ENCODE results near the gene DAB1. TPM values are rescaled to one million over a fixed set of nuclear protein-coding genes. Genes with fewer than 3 reads are reported as not detected.

The DAB1 gene
- total and polyA plus RNA-seq, 2 of the 8 experiments (the other 6 are each of a cell fraction or from before 2014, with no cell fraction given): 4.4 to 11.8 TPM

GRCh38 chr1:57407928-57408327 lies 15.9 kb downstream of the DAB1 start (continued):
- TF ChIP-seq, protein P1, sequence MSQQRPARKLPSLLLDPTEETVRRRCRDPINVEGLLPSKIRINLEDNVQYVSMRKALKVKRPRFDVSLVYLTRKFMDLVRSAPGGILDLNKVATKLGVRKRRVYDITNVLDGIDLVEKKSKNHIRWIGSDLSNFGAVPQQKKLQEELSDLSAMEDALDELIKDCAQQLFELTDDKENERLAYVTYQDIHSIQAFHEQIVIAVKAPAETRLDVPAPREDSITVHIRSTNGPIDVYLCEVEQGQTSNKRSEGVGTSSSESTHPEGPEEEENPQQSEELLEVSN (IDR thresholded peaks at IDR 0.05): no peak
- no peak for TF ChIP-seq TAF1 (IDR thresholded peaks at IDR 0.05; ENCODE audit: low read depth, low read length)
- TF ChIP-seq SIN3A (conservative IDR thresholded peaks at IDR 0.05 in 1 of 2, IDR thresholded peaks at IDR 0.05 in 1 of 2; ENCODE audit: low read depth in 1 of 2, low read length in 2 of 2): no peak
- no peak for TF ChIP-seq KDM4A (IDR thresholded peaks at IDR 0.05; ENCODE audit: low read depth, low read length, severe bottlenecking)

All from H1 (cell line).